IPS-15b (cell line): ENCODE measurements around the gene TMEM115.
A peak's percentile ranks its signal among the peaks of the same experiment; 100 is the strongest.

ENCODE experiments used
- H3K27me3 ChIP-seq: one replicate; pipeline ENCODE4 v1.6.1; 2013; ENCODE audit warnings: low read length; ENCODE audit not compliant: control insufficient read depth, insufficient read depth
- H3K36me3 ChIP-seq: one replicate; pipeline ENCODE4 v1.6.1; 2013; ENCODE audit warnings: low read length; ENCODE audit not compliant: control insufficient read depth, insufficient read depth
- H3K4me1 ChIP-seq: one replicate; pipeline ENCODE4 v1.6.1; 2013; ENCODE audit warnings: mild to moderate bottlenecking, low read length; ENCODE audit not compliant: control insufficient read depth, insufficient read depth
- H3K4me3 ChIP-seq: one replicate; pipeline ENCODE4 v1.5.1; 2013; ENCODE audit warnings: low read depth, low read length
- H3K9ac ChIP-seq: one replicate; pipeline ENCODE4 v1.6.1; 2013; ENCODE audit warnings: low read depth, mild to moderate bottlenecking, low read length
- H3K9me3 ChIP-seq: one replicate; pipeline ENCODE4 v1.6.1; 2013; ENCODE audit warnings: mild to moderate bottlenecking, low read length; ENCODE audit not compliant: control insufficient read depth, insufficient read depth

Gene TMEM115

DNA sequence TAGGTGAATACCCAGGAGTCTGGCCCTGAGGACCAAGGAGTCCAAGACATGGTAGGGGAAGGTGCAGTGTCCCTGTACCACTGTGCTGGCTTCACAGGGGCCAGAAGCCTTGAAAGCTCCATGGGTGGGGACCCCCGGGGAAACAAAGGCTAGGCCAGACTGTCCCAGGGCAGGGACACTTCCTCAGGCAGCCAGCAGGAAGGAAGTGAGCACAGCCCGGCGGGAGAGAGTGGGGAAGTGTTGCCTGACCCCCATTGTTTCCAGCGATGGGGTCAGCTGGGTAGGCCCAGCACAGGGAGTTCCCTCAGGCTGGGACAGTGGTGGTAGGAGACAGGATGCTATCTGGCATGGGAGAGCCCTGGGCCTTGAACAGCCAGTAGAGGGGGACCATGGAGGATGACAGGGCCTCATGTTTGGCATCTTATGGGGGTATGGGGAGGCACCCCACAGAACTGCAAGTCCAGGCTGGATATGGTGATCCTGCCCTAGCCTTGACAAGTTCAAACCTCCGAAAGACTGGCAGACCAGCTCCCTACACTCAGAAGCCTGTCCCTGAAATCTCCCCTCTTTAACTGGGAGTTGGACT, 35.6 kb downstream of the TMEM115 start:
- Histone ChIP-seq H3K9ac (no peak overlapping the region), H3K27me3 (no peaks in the 10 kb centered on the region), H3K9me3 (no peaks in the 10 kb centered on the region), H3K4me1 (peaks cover 7% of the 10 kb centered on the region), H3K36me3 (peaks cover 22% of the 10 kb centered on the region), H3K4me3 (no peak overlapping the region)

- Histone ChIP-seq H3K27me3 (no peaks in the 10 kb centered on the region), H3K36me3 (peaks cover 28% of the 10 kb centered on the region), H3K9ac (no peak overlapping the region), H3K4me1 (peaks cover 7% of the 10 kb centered on the region), H3K4me3 (peak overlapping the region; percentile 99), H3K9me3 (no peaks in the 10 kb centered on the region)
Measured at GRCh38 chr3:50323092-50323600, 36.2 kb downstream of the TMEM115 start.

- no peaks in the 10 kb centered on the region for H3K9me3 ChIP-seq
- H3K4me3 ChIP-seq = peak within 1 kb of the TSS; percentile 99
- peaks cover 7% of the 10 kb centered on the region for H3K4me1 ChIP-seq
- no peaks in the 10 kb centered on the region for H3K27me3 ChIP-seq
- peaks cover 32% of the 10 kb centered on the region for H3K36me3 ChIP-seq
- H3K9ac ChIP-seq = peak within 1 kb of the TSS; percentile 100
Measured at GRCh38 chr3:50322386-50323091, 36.8 kb downstream of the TMEM115 start, which contains the start of gene HYAL2. TSS of gene HYAL2 (minus strand) at chr3:50322745. CDS start at chr3:50320489, 2,256 bp downstream.

DNA sequence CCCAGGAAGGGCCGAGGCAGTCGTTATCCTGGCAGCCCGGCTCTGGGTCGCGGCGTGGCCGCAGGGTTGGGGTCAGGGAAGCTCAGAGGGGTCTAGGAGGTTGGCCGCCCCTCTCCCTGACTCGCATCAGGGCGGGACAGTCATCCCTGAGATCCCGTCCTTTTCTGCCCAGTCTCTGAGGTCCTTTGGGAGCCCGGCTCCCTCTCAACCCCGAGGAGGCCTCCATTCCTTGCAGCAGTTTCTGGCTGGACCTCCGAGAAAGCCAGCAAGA, 37.3 kb downstream of the TMEM115 start:
- peak overlapping the region; percentile 99 for H3K4me3 ChIP-seq
- H3K4me1 ChIP-seq = peaks cover 7% of the 10 kb centered on the region
- H3K27me3 ChIP-seq = no peaks in the 10 kb centered on the region
- peaks cover 37% of the 10 kb centered on the region for H3K36me3 ChIP-seq
- no peaks in the 10 kb centered on the region for H3K9me3 ChIP-seq
- peak overlapping the region; percentile 71 for H3K9ac ChIP-seq

- H3K36me3 ChIP-seq = peaks cover 38% of the 10 kb centered on the region
Measured at GRCh38 chr3:50321336-50322114, 37.8 kb downstream of the TMEM115 start.

DNA sequence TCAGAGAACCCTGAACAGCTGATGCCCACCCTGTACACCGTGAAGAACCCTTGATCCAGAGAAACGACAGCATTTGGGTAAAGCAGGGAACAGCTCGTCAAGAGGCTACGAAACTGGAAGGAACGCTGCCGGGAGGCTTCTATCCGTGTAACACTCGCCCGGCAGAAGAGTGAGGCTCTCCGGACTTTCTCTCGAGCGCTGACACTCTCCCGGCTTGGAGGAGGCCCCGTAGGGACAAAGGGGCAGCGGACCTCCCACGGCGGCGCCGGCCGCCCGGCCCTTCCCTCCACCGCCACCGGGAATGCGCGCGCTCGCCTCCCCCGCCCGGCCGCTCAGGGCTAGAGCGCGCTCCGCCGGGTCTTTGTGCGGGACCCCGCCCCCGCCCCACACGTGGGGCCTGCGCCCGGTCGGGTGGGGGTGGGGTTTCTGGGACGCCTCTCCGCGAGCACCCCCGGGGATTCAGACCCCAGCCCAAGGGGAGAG, 38.4 kb downstream of the TMEM115 start:
- Histone ChIP-seq H3K9ac (peak overlapping the region; percentile 100), H3K9me3 (no peaks in the 10 kb centered on the region), H3K36me3 (peaks cover 40% of the 10 kb centered on the region), H3K27me3 (no peaks in the 10 kb centered on the region), H3K4me3 (peak overlapping the region; percentile 99), H3K4me1 (peaks cover 7% of the 10 kb centered on the region)

More at GRCh38 chr3:50321336-50322114, 37.8 kb downstream of the TMEM115 start:
- peak overlapping the region; percentile 100 for H3K9ac ChIP-seq
- no peaks in the 10 kb centered on the region for H3K27me3 ChIP-seq
- H3K9me3 ChIP-seq = no peaks in the 10 kb centered on the region
- peak overlapping the region; percentile 99 for H3K4me3 ChIP-seq
- peaks cover 7% of the 10 kb centered on the region for H3K4me1 ChIP-seq

- Histone ChIP-seq H3K36me3 (peaks cover 35% of the 10 kb centered on the region), H3K9me3 (no peaks in the 10 kb centered on the region), H3K9ac (peak overlapping the region; percentile 94), H3K4me1 (peaks cover 7% of the 10 kb centered on the region), H3K27me3 (no peaks in the 10 kb centered on the region), H3K4me3 (peak overlapping the region; percentile 99)
Measured at GRCh38 chr3:50319894-50320625, 39.3 kb downstream of the TMEM115 start.

- Histone ChIP-seq H3K9me3 (no peaks in the 10 kb centered on the region), H3K4me3 (no peak overlapping the region), H3K36me3 (peaks cover 35% of the 10 kb centered on the region), H3K9ac (no peak overlapping the region), H3K27me3 (no peaks in the 10 kb centered on the region), H3K4me1 (peaks cover 7% of the 10 kb centered on the region)
Measured at GRCh38 chr3:50319181-50319893, 40.0 kb downstream of the TMEM115 start.

DNA sequence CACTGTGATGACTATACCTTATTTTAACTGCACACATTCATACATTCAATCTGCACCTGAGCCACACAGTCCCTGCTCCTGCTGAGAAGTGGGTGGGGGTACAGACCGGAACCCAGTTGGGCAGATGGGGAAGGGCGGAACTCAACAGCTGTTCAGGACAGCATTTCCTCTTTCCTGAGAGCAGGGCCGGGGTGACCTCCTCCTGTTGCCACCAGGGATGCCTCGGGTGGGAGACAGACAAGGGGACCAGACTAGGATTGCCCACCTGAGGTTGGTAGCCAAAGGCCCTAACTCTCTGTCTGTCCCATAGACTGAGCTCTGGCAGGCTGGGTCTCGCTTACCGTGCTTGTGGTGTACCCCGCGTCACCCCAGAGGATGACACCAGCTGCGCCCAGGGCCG, 40.7 kb downstream of the TMEM115 start:
- Histone ChIP-seq H3K27me3 (no peaks in the 10 kb centered on the region), H3K9ac (no peak overlapping the region), H3K36me3 (peaks cover 35% of the 10 kb centered on the region), H3K4me3 (no peak overlapping the region), H3K9me3 (no peaks in the 10 kb centered on the region), H3K4me1 (peaks cover 7% of the 10 kb centered on the region)

DNA sequence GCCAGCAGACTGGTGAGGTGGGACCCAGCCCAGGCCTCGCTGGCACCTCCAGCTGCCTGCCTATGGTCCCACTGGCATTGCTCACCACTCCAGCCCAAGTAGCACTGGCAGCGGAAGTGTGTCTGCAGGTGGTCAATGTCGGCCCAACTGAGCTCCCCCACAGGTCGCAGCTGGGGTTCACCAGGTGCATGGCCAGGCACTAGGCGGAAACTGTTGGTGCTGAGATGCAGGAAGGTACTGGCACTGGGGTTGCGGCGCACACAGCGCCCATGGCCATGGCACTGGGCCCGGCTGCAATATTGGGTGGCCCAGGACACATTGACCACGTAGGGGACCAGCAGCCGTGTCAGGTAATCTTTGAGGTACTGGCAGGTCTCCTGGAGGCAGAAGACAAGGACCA, 41.2 kb downstream of the TMEM115 start:
- H3K9ac ChIP-seq = no peak overlapping the region
- no peaks in the 10 kb centered on the region for H3K27me3 ChIP-seq
- H3K4me3 ChIP-seq = no peak overlapping the region

GRCh38 chr3:50317300-50317699, 42.0 kb downstream of the TMEM115 start:
- Histone ChIP-seq H3K9ac (no peak overlapping the region), H3K36me3 (peaks cover 35% of the 10 kb centered on the region), H3K9me3 (no peaks in the 10 kb centered on the region), H3K4me3 (no peak overlapping the region), H3K4me1 (peaks cover 3% of the 10 kb centered on the region), H3K27me3 (no peaks in the 10 kb centered on the region)

More for the DNA sequence above, 41.2 kb downstream of the TMEM115 start:
- H3K36me3 ChIP-seq = peaks cover 35% of the 10 kb centered on the region
- no peaks in the 10 kb centered on the region for H3K9me3 ChIP-seq
- peaks cover 7% of the 10 kb centered on the region for H3K4me1 ChIP-seq
